C4-2B (cell line): ENCODE results near the gene PRKCE.

Experiments
- CTCF ChIP-seq: fragments of 450-650 bp; conservative IDR thresholded peaks from 2 replicates; pipeline ENCODE4 v1.5.1; 2017; ENCODE audit warnings: mild to moderate bottlenecking
- ZFX ChIP-seq: fragments of 450-650 bp; IDR thresholded peaks from 2 replicates; pipeline ENCODE4 v1.6.1; 2017

- TF ChIP-seq CTCF = no peak
- no peak for TF ChIP-seq ZFX
Measured at GRCh38 chr2:46157072-46157965, 505.8 kb downstream of the PRKCE start.
